Measurements from ENCODE around the gene LPP.

Gene LPP

GRCh38 chr3:188546835-188547670 is 393.1 kb downstream of the LPP start:
- no peak for DNase-seq (ENCODE audit: low read depth)

GRCh38 chr3:188553569-188553968 is 399.6 kb downstream of the LPP start:
- DNase-seq (ENCODE audit: low read depth) = no peak

- DNase-seq (ENCODE audit: low read depth) = no peak
These were observed 400.4 kb downstream of the LPP start for GRCh38 chr3:188554404-188554803.

- no peak for DNase-seq (ENCODE audit: low read depth)
These were observed 403.3 kb downstream of the LPP start for GRCh38 chr3:188557235-188557634.

GRCh38 chr3:188558343-188559071 is 404.6 kb downstream of the LPP start:
- no peak for DNase-seq (ENCODE audit: low read depth)

GRCh38 chr3:188559072-188559429 is 405.1 kb downstream of the LPP start:
- no peak for DNase-seq (ENCODE audit: low read depth)

GRCh38 chr3:188559856-188560255 is 405.9 kb downstream of the LPP start:
- no peak for DNase-seq (ENCODE audit: low read depth)

- no peak for DNase-seq (ENCODE audit: low read depth)
These were observed 408.2 kb downstream of the LPP start for GRCh38 chr3:188562144-188562543.

- DNase-seq (ENCODE audit: low read depth) = peak; percentile 38
These were observed 413.7 kb downstream of the LPP start for GRCh38 chr3:188567478-188568195.

- DNase-seq (ENCODE audit: low read depth) = no peak
These were observed 414.8 kb downstream of the LPP start for GRCh38 chr3:188568736-188569135.

GRCh38 chr3:188571531-188572095 is 417.7 kb downstream of the LPP start:
- no peak for DNase-seq (ENCODE audit: low read depth)

- no peak for DNase-seq (ENCODE audit: low read depth)
These were observed 419.5 kb downstream of the LPP start for GRCh38 chr3:188573291-188573940.

GRCh38 chr3:188573956-188574355 is 420.0 kb downstream of the LPP start:
- DNase-seq (ENCODE audit: low read depth) = no peak

GRCh38 chr3:188574885-188575284 is 420.9 kb downstream of the LPP start:
- DNase-seq (ENCODE audit: low read depth) = no peak

- no peak for DNase-seq (ENCODE audit: low read depth)
These were observed 421.5 kb downstream of the LPP start for GRCh38 chr3:188575501-188575900.

GRCh38 chr3:188577539-188577938 is 423.6 kb downstream of the LPP start:
- DNase-seq (ENCODE audit: low read depth) = no peak

- DNase-seq (ENCODE audit: low read depth) = no peak
These were observed 424.8 kb downstream of the LPP start for GRCh38 chr3:188578576-188579363.

GRCh38 chr3:188580223-188580622 is 426.3 kb downstream of the LPP start:
- DNase-seq (ENCODE audit: low read depth) = no peak

GRCh38 chr3:188580659-188581058 is 426.7 kb downstream of the LPP start:
- DNase-seq (ENCODE audit: low read depth) = no peak

- DNase-seq (ENCODE audit: low read depth) = no peak
These were observed 427.4 kb downstream of the LPP start for GRCh38 chr3:188581365-188581764.

GRCh38 chr3:188581792-188582191 is 427.8 kb downstream of the LPP start:
- no peak for DNase-seq (ENCODE audit: low read depth)
